ENCODE data around the gene FASTKD3.

FASTKD3 gene

DNA sequence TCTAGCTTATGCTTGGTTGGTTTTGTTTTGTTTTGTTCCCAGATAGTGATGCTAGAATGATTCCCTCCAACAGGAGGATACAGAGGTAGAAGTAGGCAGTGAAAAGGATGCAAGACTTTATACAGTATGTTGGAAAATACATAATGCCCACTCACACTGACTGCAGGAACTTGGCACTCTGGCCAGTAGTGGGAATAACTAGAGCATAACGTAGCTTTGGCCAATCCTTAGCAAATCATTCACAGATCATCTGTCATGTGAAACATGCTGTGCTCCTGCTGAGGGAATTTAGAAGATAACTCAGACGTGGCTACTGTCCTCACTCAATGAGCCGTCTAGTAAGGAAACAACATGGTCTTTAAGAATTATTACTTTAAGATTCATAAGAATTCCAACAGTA lies 31.4 kb downstream of the FASTKD3 start:
- H3K9me3 ChIP-seq (ENCODE audit: severe bottlenecking): no peaks in the 10 kb centered on the region
- ATAC-seq (ENCODE audit: low read depth): no peak
- DNase-seq (ENCODE audit: low spot score): no peak
- no peaks in the 10 kb centered on the region for H3K36me3 ChIP-seq (ENCODE audit: low read depth)
- H3K27me3 ChIP-seq (ENCODE audit: insufficient read depth, poor library complexity, severe bottlenecking): no peaks in the 10 kb centered on the region
- TF ChIP-seq, protein P1, sequence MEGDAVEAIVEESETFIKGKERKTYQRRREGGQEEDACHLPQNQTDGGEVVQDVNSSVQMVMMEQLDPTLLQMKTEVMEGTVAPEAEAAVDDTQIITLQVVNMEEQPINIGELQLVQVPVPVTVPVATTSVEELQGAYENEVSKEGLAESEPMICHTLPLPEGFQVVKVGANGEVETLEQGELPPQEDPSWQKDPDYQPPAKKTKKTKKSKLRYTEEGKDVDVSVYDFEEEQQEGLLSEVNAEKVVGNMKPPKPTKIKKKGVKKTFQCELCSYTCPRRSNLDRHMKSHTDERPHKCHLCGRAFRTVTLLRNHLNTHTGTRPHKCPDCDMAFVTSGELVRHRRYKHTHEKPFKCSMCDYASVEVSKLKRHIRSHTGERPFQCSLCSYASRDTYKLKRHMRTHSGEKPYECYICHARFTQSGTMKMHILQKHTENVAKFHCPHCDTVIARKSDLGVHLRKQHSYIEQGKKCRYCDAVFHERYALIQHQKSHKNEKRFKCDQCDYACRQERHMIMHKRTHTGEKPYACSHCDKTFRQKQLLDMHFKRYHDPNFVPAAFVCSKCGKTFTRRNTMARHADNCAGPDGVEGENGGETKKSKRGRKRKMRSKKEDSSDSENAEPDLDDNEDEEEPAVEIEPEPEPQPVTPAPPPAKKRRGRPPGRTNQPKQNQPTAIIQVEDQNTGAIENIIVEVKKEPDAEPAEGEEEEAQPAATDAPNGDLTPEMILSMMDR (IDR thresholded peaks at IDR 0.05; ENCODE audit: poor library complexity, severe bottlenecking): no peak
- H3K4me3 ChIP-seq (ENCODE audit: severe bottlenecking): no peak overlapping the region
- no peaks in the 10 kb centered on the region for H3K4me1 ChIP-seq (ENCODE audit: insufficient read depth, poor library complexity, severe bottlenecking)
- no peak overlapping the region for H3K27ac ChIP-seq (ENCODE audit: poor library complexity, severe bottlenecking)

DNA sequence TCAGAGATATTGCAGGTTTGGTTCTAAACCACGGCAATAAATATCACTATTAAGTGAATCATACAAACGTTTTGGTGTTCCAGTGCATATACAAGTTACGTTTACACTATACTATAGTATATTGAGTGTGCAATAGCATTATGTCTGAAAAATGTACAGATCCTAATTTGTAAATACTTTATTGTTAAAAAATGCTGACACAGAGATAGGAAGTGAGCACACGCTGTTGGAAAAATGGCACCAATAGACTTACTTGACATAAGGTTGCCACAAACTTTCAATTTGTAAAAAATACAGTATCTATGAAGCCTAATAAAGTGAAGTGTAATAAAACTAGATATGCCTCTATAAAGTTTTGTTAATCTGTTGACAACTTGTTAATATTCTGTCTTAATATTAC lies 33.8 kb downstream of the FASTKD3 start:
- H3K27me3 ChIP-seq (ENCODE audit: insufficient read depth, poor library complexity, severe bottlenecking): peaks cover 8% of the 10 kb centered on the region
- H3K4me3 ChIP-seq (ENCODE audit: severe bottlenecking): no peak overlapping the region
- H3K36me3 ChIP-seq (ENCODE audit: low read depth): no peaks in the 10 kb centered on the region
- no peaks in the 10 kb centered on the region for H3K9me3 ChIP-seq (ENCODE audit: severe bottlenecking)
- ATAC-seq (ENCODE audit: low read depth): no peak
- H3K4me1 ChIP-seq (ENCODE audit: insufficient read depth, poor library complexity, severe bottlenecking): no peaks in the 10 kb centered on the region
- no peak for DNase-seq (ENCODE audit: low spot score)
- no peak overlapping the region for H3K27ac ChIP-seq (ENCODE audit: poor library complexity, severe bottlenecking)
- TF ChIP-seq, protein P1 (IDR thresholded peaks at IDR 0.05; ENCODE audit: poor library complexity, severe bottlenecking): no peak

DNA sequence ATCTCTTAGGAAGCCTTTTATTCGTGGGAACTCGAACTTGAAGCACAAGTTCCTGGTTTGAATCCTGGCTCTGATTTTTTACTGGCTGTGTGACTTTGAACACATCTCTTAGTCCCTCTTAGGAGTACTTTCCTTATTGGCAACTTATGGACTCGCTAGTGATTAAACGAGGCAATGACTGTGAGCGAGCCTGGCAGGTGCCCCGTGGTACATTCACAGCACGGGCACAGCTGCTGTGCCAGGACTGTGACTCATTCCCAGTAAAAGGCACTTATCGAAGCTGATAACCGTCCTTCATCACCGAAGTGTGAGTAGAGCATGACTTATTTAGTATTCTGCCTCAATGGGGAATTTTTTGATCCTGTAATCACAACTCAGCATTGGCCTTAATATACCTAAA lies 40.6 kb downstream of the FASTKD3 start:
- Histone ChIP-seq H3K9me3 (ENCODE audit: severe bottlenecking) (no peaks in the 10 kb centered on the region), H3K4me3 (ENCODE audit: severe bottlenecking) (no peak overlapping the region), H3K27me3 (ENCODE audit: insufficient read depth, poor library complexity, severe bottlenecking) (peaks cover 16% of the 10 kb centered on the region), H3K36me3 (ENCODE audit: low read depth) (no peaks in the 10 kb centered on the region), H3K4me1 (ENCODE audit: insufficient read depth, poor library complexity, severe bottlenecking) (no peaks in the 10 kb centered on the region), H3K27ac (ENCODE audit: poor library complexity, severe bottlenecking) (no peak overlapping the region)
- ATAC-seq (ENCODE audit: low read depth) (no peak), DNase-seq (ENCODE audit: low spot score) (no peak)
- TF ChIP-seq, protein P1 (IDR thresholded peaks at IDR 0.05; ENCODE audit: poor library complexity, severe bottlenecking): no peak

DNA sequence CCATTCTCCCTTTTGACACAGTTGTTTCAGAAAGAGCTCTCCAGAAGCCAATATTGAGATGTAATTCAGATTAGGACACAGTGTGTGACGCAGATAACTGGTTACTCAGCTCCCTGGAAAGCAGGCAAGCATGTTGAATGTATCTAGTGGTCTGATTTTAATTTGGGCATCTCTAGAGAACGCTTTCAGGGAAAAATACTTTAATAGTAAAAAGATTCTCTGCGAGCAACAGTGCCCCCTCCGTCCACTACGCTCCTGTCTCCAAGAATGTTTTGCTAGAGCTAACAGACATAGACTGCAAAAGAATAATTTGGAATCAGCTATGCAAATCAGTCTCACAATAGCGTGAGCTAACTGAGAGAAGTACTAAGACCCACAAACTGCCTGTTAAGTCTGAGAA lies 41.2 kb downstream of the FASTKD3 start:
- Histone ChIP-seq H3K4me3 (ENCODE audit: severe bottlenecking) (no peak overlapping the region), H3K36me3 (ENCODE audit: low read depth) (no peaks in the 10 kb centered on the region), H3K4me1 (ENCODE audit: insufficient read depth, poor library complexity, severe bottlenecking) (no peaks in the 10 kb centered on the region), H3K9me3 (ENCODE audit: severe bottlenecking) (no peaks in the 10 kb centered on the region), H3K27me3 (ENCODE audit: insufficient read depth, poor library complexity, severe bottlenecking) (peaks cover 16% of the 10 kb centered on the region), H3K27ac (ENCODE audit: poor library complexity, severe bottlenecking) (no peak overlapping the region)
- TF ChIP-seq, protein P1 (IDR thresholded peaks at IDR 0.05; ENCODE audit: poor library complexity, severe bottlenecking): no peak
- DNase-seq (ENCODE audit: low spot score): no peak
- ATAC-seq (ENCODE audit: low read depth): no peak

DNA sequence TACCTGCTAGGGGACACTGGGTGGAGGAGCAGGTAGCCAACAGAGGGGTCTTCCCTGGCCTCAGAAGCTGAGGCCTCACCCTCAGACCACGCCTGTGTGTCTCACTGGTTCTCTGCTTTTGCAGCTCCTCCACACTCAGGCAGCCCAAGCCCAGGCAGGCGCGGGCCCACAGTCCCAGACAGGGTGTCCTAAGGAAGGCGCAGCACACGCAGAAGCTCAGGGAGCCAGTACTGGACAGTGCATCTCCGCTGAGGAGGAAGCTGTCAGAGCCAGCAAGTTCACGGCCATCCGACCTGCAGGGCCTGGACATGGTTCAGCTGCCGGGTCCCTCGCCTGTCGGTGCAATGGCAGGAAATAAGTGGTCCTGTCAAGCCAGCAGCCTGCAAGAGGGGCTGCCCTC lies 43.2 kb downstream of the FASTKD3 start:
- H3K27ac ChIP-seq (ENCODE audit: poor library complexity, severe bottlenecking): no peak overlapping the region
- no peak for ATAC-seq (ENCODE audit: low read depth)
- DNase-seq (ENCODE audit: low spot score): no peak
- peaks cover 15% of the 10 kb centered on the region for H3K27me3 ChIP-seq (ENCODE audit: insufficient read depth, poor library complexity, severe bottlenecking)
- no peaks in the 10 kb centered on the region for H3K36me3 ChIP-seq (ENCODE audit: low read depth)
- H3K4me1 ChIP-seq (ENCODE audit: insufficient read depth, poor library complexity, severe bottlenecking): no peaks in the 10 kb centered on the region
- no peak overlapping the region for H3K4me3 ChIP-seq (ENCODE audit: severe bottlenecking)
- TF ChIP-seq, protein P1 (IDR thresholded peaks at IDR 0.05; ENCODE audit: poor library complexity, severe bottlenecking): no peak
- no peaks in the 10 kb centered on the region for H3K9me3 ChIP-seq (ENCODE audit: severe bottlenecking)

Data from RWPE2 (cell line).